GM12892 (cell line): ENCODE data around the gene KCNMA1.
A peak's percentile ranks its signal among the peaks of the same experiment; 100 is the strongest.

Experiments used
- DNase-seq: peaks from one replicate; pipeline ENCODE4 v3.0.0; 2011; ENCODE audit not compliant: insufficient read length
- FAIRE-seq: peaks from 2 replicates; lab custom pipeline; 2011; peaks lifted over from hg19 to GRCh38; lab: Jason Lieb, UNC
- POLR2A ChIP-seq: IDR thresholded peaks from 2 replicates; pipeline ENCODE4 v1.6.1; 2011; ENCODE audit warnings: low read depth, low read length, control low read depth
- POLR2AphosphoS5 ChIP-seq: IDR thresholded peaks from 2 replicates; pipeline ENCODE4 v1.6.1; 2011; ENCODE audit warnings: low read depth, low read length, control low read depth
- TAF1 ChIP-seq: IDR thresholded peaks from 2 replicates; pipeline ENCODE4 v1.6.1; 2011; ENCODE audit warnings: low read depth, mild to moderate bottlenecking, control low read depth, low read length, borderline replicate concordance

The KCNMA1 gene

DNA sequence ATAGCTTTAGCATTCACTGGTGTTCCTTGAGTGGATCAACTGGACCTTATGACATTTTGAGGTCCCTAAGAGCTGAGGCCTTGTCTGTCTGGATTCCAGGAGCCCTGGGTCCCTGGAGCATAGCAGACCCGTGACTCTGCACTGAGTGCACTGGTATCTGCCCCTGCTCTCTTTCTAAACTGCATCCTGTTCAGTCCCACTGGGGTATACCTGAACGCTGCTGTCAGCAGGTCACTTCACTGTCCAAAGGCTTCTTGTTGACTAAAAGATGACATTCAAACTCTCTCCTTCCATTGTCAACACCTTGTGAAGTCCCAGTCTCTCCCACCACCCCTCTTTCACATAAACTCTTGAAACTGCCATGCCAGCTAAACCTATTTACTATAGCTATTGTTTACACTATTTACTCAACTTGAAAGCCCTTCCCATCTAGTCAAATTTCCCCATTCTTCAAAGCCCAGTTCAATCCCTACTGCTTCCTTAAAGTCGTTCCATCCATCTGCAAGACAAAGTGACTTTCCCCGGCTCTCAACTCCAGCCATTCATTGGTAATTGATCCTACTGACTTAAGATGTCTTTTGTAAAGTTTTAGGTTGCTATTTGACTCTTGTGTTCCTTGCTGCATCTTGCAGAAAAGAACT is 523.3 kb downstream of the KCNMA1 start:
- FAIRE-seq = no peak
- TF ChIP-seq TAF1 (no peak), POLR2AphosphoS5 (no peak), POLR2A (no peak)
- no peak for DNase-seq

DNA sequence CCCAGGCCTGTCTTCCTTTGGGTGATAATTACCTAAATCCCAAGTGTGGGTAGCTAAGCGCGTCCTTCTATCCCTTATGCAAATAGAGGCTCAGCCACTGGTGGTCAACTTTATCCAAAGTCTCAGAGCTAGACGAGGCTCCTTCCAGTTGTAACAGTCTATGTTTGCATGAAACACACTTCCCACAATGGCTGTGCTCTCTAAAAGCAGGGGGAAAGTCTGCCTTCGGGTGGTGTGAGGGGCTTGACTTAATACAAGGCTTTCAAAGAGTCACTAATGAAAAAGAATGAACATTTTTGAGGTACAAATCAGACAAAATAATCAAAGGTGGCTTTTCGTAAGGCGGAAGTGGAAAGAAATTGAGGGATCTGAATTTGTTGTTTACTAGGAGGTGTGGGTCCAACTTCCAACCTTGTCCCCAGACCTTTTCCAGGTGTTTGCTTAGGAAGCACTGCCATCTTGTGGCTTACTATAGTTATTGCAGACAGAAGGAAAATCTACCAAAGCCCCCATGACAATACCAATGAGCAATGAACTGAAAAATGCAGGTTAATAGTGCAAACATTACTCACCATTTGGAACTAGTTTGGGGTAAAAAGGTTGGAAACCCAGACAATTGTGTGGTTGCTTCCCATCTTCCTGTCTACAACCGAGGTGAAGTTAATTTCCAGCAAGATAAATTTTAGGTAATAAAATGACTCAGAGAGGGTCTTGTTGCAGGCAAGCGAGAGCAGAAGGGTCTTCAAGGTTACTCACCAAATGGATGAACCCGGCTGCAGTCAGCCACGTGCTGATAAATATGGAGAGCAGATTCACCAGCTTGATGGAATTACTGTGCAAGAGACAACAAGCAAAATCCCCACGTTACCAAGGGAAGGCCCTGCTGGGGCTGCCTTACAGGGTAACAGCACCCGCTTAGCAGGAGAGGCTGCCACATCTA is 525.7 kb downstream of the KCNMA1 start:
- no peak for DNase-seq
- peak; percentile 53 for FAIRE-seq
- TF ChIP-seq POLR2A = no peak
- no peak for TF ChIP-seq POLR2AphosphoS5
- no peak for TF ChIP-seq TAF1

- no peak for DNase-seq
- no peak for FAIRE-seq
- TF ChIP-seq POLR2AphosphoS5 (no peak), POLR2A (no peak), TAF1 (no peak)
Measured at GRCh38 chr10:77110757-77111156, 526.9 kb downstream of the KCNMA1 start.

DNA sequence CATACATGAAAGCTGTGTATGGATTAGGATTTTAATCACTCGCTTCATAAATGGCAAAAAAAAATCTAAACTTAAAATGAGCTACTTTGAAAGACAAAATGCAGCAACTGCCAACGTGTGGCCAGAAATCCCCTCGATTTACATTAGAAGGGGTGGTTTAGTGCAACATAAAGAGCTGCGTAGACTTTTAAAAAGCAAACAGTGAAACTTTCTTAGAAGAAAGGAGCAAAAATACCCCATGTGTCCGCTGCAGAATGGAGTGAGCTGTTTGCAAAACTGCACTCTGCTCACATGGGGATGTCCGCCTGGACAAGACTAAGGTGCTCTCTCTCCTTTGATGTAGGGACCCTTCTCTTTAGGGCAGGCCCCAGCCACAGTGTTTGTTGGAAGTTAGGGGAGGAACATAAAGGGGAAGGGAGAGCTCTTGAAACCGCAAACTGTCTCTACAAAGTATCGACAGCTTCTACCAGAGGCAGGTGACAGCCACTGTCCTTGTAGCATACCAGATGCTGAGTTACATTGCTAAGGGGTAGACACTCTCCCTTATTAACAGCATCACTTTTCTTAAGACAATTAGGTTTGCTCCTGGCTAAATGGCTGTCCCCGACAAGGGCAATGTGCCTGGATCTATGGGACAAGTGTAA is 528.1 kb downstream of the KCNMA1 start:
- TF ChIP-seq POLR2AphosphoS5 = no peak
- no peak for TF ChIP-seq TAF1
- TF ChIP-seq POLR2A = no peak
- DNase-seq (no peak), FAIRE-seq (peak; percentile 24)

GRCh38 chr10:77106676-77107075 is 530.9 kb downstream of the KCNMA1 start:
- no peak for DNase-seq
- TF ChIP-seq POLR2A = no peak
- FAIRE-seq = no peak

DNA sequence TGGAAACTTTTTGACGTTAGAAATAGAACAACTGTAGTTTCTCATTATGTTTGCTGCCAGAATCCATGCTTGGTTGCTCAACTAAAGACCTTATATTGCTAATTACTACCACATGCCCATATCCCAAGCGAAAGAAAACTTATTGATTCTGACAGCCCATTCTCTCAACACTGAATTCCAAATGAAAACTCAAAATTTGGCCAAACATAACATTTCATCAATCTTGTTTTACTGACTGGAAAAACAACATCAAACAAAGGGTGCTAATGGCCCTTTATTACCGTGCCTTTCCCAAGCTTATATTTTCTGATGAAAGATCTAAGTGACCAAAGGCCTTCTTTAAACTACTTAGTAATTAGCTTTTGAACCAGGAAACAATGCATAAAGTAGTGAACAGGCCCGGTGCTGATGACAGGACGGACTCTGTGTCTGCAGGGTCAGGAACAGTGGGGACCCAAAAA is 531.8 kb downstream of the KCNMA1 start:
- DNase-seq (no peak), FAIRE-seq (peak; percentile 44)
- no peak for TF ChIP-seq POLR2A

DNA sequence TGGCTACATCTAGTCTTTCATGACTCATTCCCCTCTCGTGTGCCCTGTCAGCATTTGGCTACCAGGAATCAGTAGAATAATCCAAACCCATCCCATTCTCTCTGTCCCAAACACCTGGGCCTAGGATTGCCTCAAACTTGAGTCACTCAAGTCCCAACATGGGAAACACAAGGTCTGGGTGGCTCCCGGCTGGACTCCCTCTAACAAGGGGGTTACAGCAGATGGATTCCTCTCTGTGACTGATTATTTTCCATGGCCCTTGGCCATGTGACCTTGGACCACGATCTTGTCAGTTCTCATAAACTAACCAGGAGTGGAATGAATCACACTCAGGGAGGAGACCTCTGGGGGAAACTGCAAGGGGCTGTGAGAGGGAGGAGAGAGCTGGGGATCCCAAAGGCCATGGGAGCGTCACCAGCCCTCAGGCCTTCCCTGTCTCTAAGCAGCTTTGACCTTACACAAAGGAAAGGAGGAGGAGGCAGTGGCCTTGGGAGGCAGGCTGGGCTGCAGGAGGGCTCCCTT is 533.1 kb downstream of the KCNMA1 start:
- no peak for DNase-seq
- TF ChIP-seq TAF1 (no peak), POLR2AphosphoS5 (no peak), POLR2A (no peak)
- FAIRE-seq = no peak

GRCh38 chr10:77103213-77103612 is 534.4 kb downstream of the KCNMA1 start:
- FAIRE-seq (no peak), DNase-seq (no peak)
- TF ChIP-seq POLR2A (no peak), POLR2AphosphoS5 (no peak), TAF1 (no peak)

GRCh38 chr10:77101341-77101740 is 536.3 kb downstream of the KCNMA1 start:
- DNase-seq (no peak), FAIRE-seq (no peak)
- TF ChIP-seq POLR2A = no peak

DNA sequence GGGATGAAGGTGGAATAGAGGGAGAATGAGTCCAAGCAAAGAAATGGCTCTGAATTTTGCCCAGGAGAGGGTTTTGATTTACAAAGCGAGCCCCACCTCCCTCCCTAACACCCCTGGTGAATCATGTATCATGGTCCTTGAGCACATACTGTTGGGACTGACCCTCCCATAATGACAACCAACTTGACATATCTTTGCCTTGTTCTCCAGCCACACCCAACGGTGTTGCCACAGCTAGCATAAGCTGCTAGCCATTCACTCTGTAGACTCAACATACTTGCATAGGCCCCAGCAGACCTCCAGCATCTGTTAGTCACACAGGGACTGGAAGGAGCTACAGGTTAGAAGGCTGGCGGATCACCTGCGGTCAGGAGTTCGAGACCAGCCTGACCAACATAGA is 538.5 kb downstream of the KCNMA1 start:
- FAIRE-seq = no peak
- no peak for DNase-seq
- no peak for TF ChIP-seq POLR2AphosphoS5
- TF ChIP-seq POLR2A = no peak
- no peak for TF ChIP-seq TAF1

GRCh38 chr10:77097625-77098024 is 540.0 kb downstream of the KCNMA1 start:
- DNase-seq (no peak), FAIRE-seq (no peak)
- no peak for TF ChIP-seq POLR2AphosphoS5
- no peak for TF ChIP-seq TAF1
- TF ChIP-seq POLR2A = no peak
